HL-60/S4 (cell line): Measurements from ENCODE around the gene PM20D2.

Experiments
- in situ Hi-C: fragments of 300-500 bp; cut with MboI; formaldehyde crosslinking; loops from 2 replicates; pipeline ENCODE4 v1.14.3; 2022; ENCODE audit warnings: low sequenced_read_pairs

Gene PM20D2

DNA sequence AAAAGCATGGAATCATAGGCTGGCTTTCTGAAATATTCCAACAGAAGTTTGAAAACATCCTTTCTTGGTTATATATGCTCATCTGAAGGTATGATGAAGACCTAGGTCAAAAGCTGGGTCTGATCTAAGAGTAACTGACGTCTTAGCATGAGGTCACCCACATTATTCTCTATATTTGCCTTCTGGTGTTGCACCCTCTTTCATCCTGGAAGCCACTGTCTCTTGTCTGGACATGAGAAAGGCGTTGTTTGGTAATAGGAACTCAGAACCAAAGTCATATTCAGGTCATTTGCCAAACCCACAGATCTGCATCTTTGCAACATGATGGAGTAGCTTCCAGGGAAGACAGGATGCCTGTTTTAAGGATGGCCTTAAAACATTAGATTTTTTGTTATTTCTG, 53.7 kb downstream of the PM20D2 start:
- in situ Hi-C loops: no loop called here

DNA sequence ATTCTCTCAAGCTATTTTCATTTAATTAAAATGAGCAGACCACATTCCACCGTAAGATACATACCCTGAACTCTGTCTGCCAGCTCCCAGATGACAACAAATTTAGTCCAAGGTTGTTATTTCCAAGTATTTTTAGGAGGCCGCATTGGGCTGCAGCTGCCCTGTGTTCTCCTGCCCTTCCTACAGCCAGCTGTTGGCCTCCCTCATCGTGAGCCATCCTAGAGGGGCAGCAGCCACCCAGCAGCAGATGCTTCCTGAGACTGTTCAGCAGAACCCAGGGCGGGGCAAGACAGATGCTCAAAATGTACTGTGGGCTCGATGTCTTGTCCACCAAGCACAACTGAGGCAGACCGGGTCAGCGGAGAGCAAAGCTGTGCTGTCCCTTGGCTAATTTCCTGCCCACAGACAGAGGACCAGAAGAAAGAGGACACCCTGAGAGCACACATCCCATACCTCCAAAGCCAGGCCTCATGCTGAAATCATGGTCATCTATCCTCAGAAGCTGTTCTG, 54.9 kb downstream of the PM20D2 start:
- in situ Hi-C loops: no loop called here

DNA sequence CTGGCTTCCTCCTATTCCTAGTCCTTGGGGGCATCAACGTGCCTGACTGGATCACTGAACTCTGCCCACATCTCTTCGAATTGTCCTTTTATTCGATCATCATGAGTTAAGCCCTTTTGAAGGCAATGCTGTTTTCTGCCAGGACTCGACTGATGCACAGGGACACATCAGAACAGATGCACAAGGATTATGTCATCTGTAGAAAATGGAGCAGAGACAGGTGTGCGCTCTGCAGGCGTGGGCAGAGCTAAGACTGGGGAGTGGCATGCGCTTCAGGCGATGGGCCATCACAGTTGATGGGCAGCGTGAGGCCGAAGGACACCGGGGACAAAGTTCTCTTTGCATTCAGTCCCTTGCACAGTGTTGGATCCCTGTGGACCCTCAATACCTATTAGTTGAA, 58.2 kb downstream of the PM20D2 start:
- in situ Hi-C loops: no loop called here

DNA sequence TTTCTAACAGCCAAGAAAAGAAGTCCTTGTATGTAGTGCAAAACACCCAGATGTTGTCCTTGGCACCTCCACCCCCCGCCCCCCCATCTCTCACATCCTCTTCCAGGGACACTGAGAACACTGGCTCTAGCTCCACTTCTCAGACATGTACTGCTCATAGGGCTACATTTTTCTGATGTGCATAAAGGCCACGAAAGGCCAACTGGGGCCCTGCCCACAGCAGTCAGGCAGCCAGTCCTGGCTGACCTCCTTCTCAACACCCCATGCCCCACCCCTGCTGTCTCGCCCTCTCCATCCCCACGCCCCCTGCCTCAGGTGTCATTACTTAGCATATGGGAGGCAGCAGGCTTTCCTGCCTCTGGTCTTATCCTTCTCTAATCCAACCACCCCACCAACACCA, 60.0 kb downstream of the PM20D2 start:
- in situ Hi-C loops: no loop called here

DNA sequence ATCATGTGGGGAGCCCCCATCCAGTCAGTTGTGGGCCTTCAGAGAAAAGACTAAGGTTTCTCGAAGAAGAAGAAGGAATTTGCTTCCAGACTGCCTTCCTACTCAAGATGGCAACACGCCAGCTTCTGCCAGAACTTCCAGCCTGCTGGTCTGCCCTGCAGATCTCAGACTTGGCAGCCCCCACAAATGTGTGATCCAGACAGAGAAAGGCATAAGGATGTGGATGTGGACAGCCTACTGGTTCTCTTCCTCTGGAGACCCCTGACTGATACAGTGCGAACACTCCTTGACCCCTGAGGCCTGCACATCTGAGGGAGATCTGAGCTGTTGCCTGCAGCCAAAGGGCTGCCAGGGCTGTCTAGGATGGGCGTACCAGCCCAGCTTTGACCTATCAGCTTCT, 62.7 kb downstream of the PM20D2 start:
- in situ Hi-C loops: no loop called here

DNA sequence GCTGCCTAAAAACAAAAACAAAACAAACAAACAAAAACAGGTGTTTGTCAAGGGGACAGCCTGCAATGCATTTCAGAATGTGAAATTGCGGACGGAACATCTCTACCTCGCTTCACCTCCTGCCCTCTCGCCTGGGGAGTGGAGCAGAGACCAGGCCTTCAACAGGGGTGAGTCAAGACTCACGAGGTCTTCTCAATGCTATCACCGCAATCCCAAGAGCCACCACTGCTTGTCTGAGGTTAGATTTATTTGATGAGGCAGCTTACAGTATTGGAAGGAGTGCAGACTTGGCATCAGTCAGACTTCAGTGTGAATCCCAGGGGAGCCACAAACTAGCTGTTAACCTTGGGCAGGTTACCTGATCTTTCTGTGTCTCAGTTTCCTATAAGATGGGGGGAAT, 63.6 kb downstream of the PM20D2 start:
- in situ Hi-C loops: no loop called here

DNA sequence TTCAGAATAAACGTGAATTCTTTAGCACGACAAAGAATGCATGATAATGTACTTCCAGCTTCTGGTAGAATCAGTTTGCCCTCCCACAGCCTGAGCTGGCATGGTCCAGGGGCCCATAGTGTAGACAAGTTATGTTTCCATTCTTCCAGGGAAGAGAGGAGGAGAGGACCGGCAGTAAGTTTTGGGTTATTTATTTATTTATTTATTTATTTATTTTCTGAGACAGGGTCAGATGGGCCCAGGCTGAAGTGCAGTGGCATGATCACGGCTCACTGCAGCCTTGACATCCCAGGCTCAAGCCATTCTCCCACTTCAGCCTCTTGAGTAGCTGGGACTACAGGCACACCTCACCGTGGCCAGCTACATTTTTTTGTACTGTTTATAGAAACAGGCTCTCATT, 66.6 kb downstream of the PM20D2 start:
- in situ Hi-C loops: no loop called here

DNA sequence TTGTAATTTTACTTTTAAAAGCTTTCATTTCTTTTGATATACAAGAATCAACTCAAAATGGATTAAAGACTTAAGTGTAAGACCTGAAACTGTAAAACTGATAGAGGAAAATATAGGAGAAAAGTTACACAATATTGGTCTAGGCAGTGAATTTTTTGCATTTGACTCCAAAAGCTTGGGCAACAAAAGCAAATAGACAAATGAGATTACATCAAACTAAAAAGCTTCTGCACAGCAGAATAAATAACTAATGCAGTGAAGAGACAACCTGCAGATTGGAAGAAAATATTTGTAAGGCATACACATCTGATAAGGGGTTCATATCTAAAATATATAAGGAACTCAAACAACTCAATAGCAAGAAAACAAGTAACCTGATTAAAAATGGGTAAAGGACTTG, 68.3 kb downstream of the PM20D2 start:
- in situ Hi-C loops: no loop called here
